T-helper 2 cell (primary cell): ENCODE data around the gene CISTR.
A peak's percentile ranks its signal among the peaks of the same experiment; 100 is the strongest.

Experiments
- DNase-seq, 5 experiments: peaks; one replicate each; pipeline versions ENCODE4 v3.0.0 to v3.0.0-alpha.2; 2012 to 2022

CISTR gene

GRCh38 chr12:53743266-53744129 is 8.3 kb downstream of the CISTR start:
- peak in 4 of 5 experiments; percentile 44 to 56 (median 52) for DNase-seq

- DNase-seq = no peak
These were observed 11.7 kb downstream of the CISTR start for GRCh38 chr12:53740130-53740491.

- DNase-seq = no peak
These were observed 12.3 kb downstream of the CISTR start for GRCh38 chr12:53739214-53740129.

GRCh38 chr12:53738406-53739213 is 13.2 kb downstream of the CISTR start:
- peak in 2 of 5 experiments; percentile 33 to 38 for DNase-seq

- no peak for DNase-seq
These were observed 13.8 kb downstream of the CISTR start for GRCh38 chr12:53737951-53738405.

GRCh38 chr12:53737093-53737808 is 14.5 kb downstream of the CISTR start:
- DNase-seq = no peak

- DNase-seq = no peak
These were observed 15.2 kb downstream of the CISTR start for GRCh38 chr12:53736592-53736991.

- DNase-seq = no peak
These were observed 16.2 kb downstream of the CISTR start for GRCh38 chr12:53735556-53735955.

GRCh38 chr12:53734425-53734824 is 17.4 kb downstream of the CISTR start:
- no peak for DNase-seq

GRCh38 chr12:53733807-53734200 is 18.0 kb downstream of the CISTR start:
- no peak for DNase-seq

- no peak for DNase-seq
These were observed 18.6 kb downstream of the CISTR start for GRCh38 chr12:53733051-53733806.

GRCh38 chr12:53729644-53730043 is 22.1 kb downstream of the CISTR start:
- no peak for DNase-seq

GRCh38 chr12:53728206-53728605 is 23.6 kb downstream of the CISTR start:
- DNase-seq = no peak

GRCh38 chr12:53727310-53728041 is 24.3 kb downstream of the CISTR start, which contains the start of gene CALCOCO1:
Gene CALCOCO1 (minus strand): TSS chr12:53727452. CDS start chr12:53725242, 2,210 bp downstream.
- DNase-seq = peak; percentile 89 to 100 (median 95)

GRCh38 chr12:53726946-53727309 is 24.9 kb downstream of the CISTR start:
- DNase-seq = no peak

GRCh38 chr12:53726341-53726740 is 25.4 kb downstream of the CISTR start:
- DNase-seq = peak in 1 of 5 experiments; percentile 38

- DNase-seq = no peak
These were observed 26.0 kb downstream of the CISTR start for GRCh38 chr12:53725824-53726223.

- peak in 1 of 5 experiments; percentile 71 for DNase-seq
These were observed 29.2 kb downstream of the CISTR start for GRCh38 chr12:53722450-53723041.

- DNase-seq = no peak
These were observed 30.8 kb downstream of the CISTR start for GRCh38 chr12:53720946-53721345.

GRCh38 chr12:53719649-53720048 is 32.1 kb downstream of the CISTR start:
- no peak for DNase-seq
